ENCODE results near the gene DAAM1.

Gene DAAM1

GRCh38 chr14:59394268-59394667, 205.8 kb downstream of the DAAM1 start:
- TF ChIP-seq EZH2phosphoT487 (IDR thresholded peaks at IDR 0.05; ENCODE audit: borderline replicate concordance) (no peak), CTCF (conservative IDR thresholded peaks at IDR 0.05; ENCODE audit: low read length) (no peak)
- H3K9me2 ChIP-seq (replicated peaks; ENCODE audit: low read depth, low read length) = no peaks in the 10 kb centered on the region
- peaks cover 7% of the 10 kb centered on the region; the same call in 1 of the 2 replicates for H3F3A ChIP-seq (ENCODE audit: low read depth)
- H2AFZ ChIP-seq (ENCODE audit: low read length) = no peak overlapping the region
- H3K27me3 ChIP-seq (ENCODE audit: insufficient read depth, low read length, poor library complexity, severe bottlenecking) = no peaks in the 10 kb centered on the region
- H3K36me3 ChIP-seq (ENCODE audit: insufficient read depth, low read length) = no peaks in the 10 kb centered on the region
- H3K9me3 ChIP-seq (ENCODE audit: insufficient read depth, low read depth, low read length) = no peaks in the 10 kb centered on the region
- no peak overlapping the region for H3K4me2 ChIP-seq (ENCODE audit: low read depth, low read length, poor library complexity, severe bottlenecking)
- no peaks in the 10 kb centered on the region for H3K79me2 ChIP-seq (ENCODE audit: insufficient read depth, low read length)
- peaks cover 7% of the 10 kb centered on the region for H3K4me1 ChIP-seq (ENCODE audit: insufficient read depth, low read length, poor library complexity, severe bottlenecking)
- no peak overlapping the region for H3K9ac ChIP-seq (ENCODE audit: low read depth, low read length, poor library complexity, severe bottlenecking)
- no peak overlapping the region for H3K4me3 ChIP-seq (ENCODE audit: low read length, poor library complexity, severe bottlenecking)
- H4K20me1 ChIP-seq (ENCODE audit: insufficient read depth, low read length, poor library complexity, severe bottlenecking) = no peaks in the 10 kb centered on the region

DNA sequence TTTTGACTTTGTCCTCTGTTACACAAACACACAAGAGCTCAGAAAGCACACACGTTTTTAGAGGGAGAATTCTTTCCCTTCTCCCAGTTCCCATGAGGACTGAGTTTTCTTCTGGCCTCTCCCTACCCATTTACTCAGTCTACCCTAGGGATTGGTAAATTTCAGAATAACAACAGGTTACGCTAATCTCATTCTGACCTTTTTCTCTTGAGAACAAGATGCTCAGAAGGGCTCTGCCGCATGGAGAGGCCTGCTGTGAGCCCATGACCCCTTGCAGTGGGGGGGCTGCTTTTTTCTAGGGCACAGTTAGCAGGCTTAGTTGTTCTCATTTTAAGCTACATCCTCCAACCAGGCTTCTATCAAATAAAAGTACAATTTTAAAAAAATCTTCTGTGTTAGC, 207.2 kb downstream of the DAAM1 start:
- peaks cover 11% of the 10 kb centered on the region for H3K4me1 ChIP-seq (ENCODE audit: insufficient read depth, low read length, poor library complexity, severe bottlenecking)
- no peaks in the 10 kb centered on the region for H3K27me3 ChIP-seq (ENCODE audit: insufficient read depth, low read length, poor library complexity, severe bottlenecking)
- TF ChIP-seq CTCF (conservative IDR thresholded peaks at IDR 0.05; ENCODE audit: low read length) (no peak), EZH2phosphoT487 (IDR thresholded peaks at IDR 0.05; ENCODE audit: borderline replicate concordance) (no peak)
- no peaks in the 10 kb centered on the region for H3K36me3 ChIP-seq (ENCODE audit: insufficient read depth, low read length)
- H3K9me2 ChIP-seq (replicated peaks; ENCODE audit: low read depth, low read length) = no peaks in the 10 kb centered on the region
- H3F3A ChIP-seq (ENCODE audit: low read depth) = peaks cover 7% of the 10 kb centered on the region; the same call in 1 of the 2 replicates
- H3K9me3 ChIP-seq (ENCODE audit: insufficient read depth, low read depth, low read length) = no peaks in the 10 kb centered on the region
- H3K79me2 ChIP-seq (ENCODE audit: insufficient read depth, low read length) = no peaks in the 10 kb centered on the region
- H3K4me3 ChIP-seq (ENCODE audit: low read length, poor library complexity, severe bottlenecking) = no peak overlapping the region
- H3K4me2 ChIP-seq (ENCODE audit: low read depth, low read length, poor library complexity, severe bottlenecking) = no peak overlapping the region
- no peak overlapping the region for H2AFZ ChIP-seq (ENCODE audit: low read length)
- no peak overlapping the region for H3K9ac ChIP-seq (ENCODE audit: low read depth, low read length, poor library complexity, severe bottlenecking)
- H4K20me1 ChIP-seq (ENCODE audit: insufficient read depth, low read length, poor library complexity, severe bottlenecking) = no peaks in the 10 kb centered on the region

DNA sequence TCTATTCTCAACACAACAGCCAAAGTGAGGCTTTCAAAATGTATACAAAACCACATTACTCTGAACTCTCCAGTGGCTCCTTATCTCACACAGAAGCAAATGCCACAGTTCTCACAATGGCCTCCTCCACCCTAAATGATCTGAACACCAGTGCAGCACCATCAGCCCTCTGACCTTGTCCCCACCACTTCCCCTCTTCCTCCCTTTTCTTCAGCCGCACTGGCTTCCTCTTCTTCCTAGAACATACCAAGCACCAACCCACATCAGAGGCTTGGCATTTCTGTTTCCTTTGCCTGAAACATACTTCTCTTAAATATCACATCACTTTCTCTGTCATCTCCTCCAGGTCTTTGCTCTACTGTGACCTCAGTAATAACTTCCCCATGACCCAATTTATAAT, 210.4 kb downstream of the DAAM1 start:
- Histone ChIP-seq H3K4me1 (ENCODE audit: insufficient read depth, low read length, poor library complexity, severe bottlenecking) (peaks cover 11% of the 10 kb centered on the region), H4K20me1 (ENCODE audit: insufficient read depth, low read length, poor library complexity, severe bottlenecking) (no peaks in the 10 kb centered on the region), H3K79me2 (ENCODE audit: insufficient read depth, low read length) (no peaks in the 10 kb centered on the region), H3K4me2 (ENCODE audit: low read depth, low read length, poor library complexity, severe bottlenecking) (peak overlapping the region; percentile 61), H3K27me3 (ENCODE audit: insufficient read depth, low read length, poor library complexity, severe bottlenecking) (no peaks in the 10 kb centered on the region), H3K9me2 (replicated peaks; ENCODE audit: low read depth, low read length) (no peaks in the 10 kb centered on the region), H3K4me3 (ENCODE audit: low read length, poor library complexity, severe bottlenecking) (peak overlapping the region; percentile 40), H3K9me3 (ENCODE audit: insufficient read depth, low read depth, low read length) (no peaks in the 10 kb centered on the region), H3K36me3 (ENCODE audit: insufficient read depth, low read length) (no peaks in the 10 kb centered on the region), H3K9ac (ENCODE audit: low read depth, low read length, poor library complexity, severe bottlenecking) (no peak overlapping the region), H3F3A (ENCODE audit: low read depth) (peaks cover 7% of the 10 kb centered on the region; the same call in 1 of the 2 replicates), H2AFZ (ENCODE audit: low read length) (no peak overlapping the region)
- TF ChIP-seq CTCF (conservative IDR thresholded peaks at IDR 0.05; ENCODE audit: low read length) (no peak), EZH2phosphoT487 (IDR thresholded peaks at IDR 0.05; ENCODE audit: borderline replicate concordance) (0 out of 2 replicates have a peak, but pooled peaks have one; percentile 20)
